Smooth muscle cell (in vitro differentiated cells): ENCODE measurements around the gene PLEKHA5. TPM values are rescaled to one million over a fixed set of nuclear protein-coding genes. Genes with fewer than 3 reads are reported as not detected.

ENCODE experiments used
- DNase-seq: peaks from one replicate; lab custom pipeline; 2025; ENCODE audit not compliant: unreplicated experiment; lab: John Stamatoyannopoulos, UW
- H2AFZ ChIP-seq: fragments of 200-600 bp; sonication (generic); 2 replicates; pipeline ENCODE4 v1.6.0; 2016; ENCODE audit warnings: antibody characterized with exemption, low read depth, mild to moderate bottlenecking
- H3F3A ChIP-seq: fragments of 200-600 bp; sonication (generic); 2 replicates; pipeline ENCODE4 v1.6.0; 2017; ENCODE audit warnings: antibody characterized with exemption, low read depth
- H3K27ac ChIP-seq: fragments of 200-600 bp; sonication (generic); 2 replicates; pipeline ENCODE4 v1.5.1; 2016; ENCODE audit warnings: low read depth, mild to moderate bottlenecking
- H3K27me3 ChIP-seq: fragments of 200-600 bp; sonication (generic); 2 replicates; pipeline ENCODE4 v1.6.1; 2016; ENCODE audit warnings: low read depth, mild to moderate bottlenecking
- H3K36me3 ChIP-seq: fragments of 200-600 bp; sonication (generic); 2 replicates; pipeline ENCODE4 v1.5.1; 2016; ENCODE audit warnings: low read depth
- H3K4me1 ChIP-seq: fragments of 200-600 bp; sonication (generic); 2 replicates; pipeline ENCODE4 v1.5.1; 2016; ENCODE audit warnings: low read depth
- H3K4me2 ChIP-seq: fragments of 200-600 bp; sonication (generic); 2 replicates; pipeline ENCODE4 v1.6.0; 2016; ENCODE audit warnings: mild to moderate bottlenecking
- H3K4me3 ChIP-seq: fragments of 200-600 bp; sonication (generic); 2 replicates; pipeline ENCODE4 v1.5.1; 2016; ENCODE audit warnings: mild to moderate bottlenecking
- H3K79me2 ChIP-seq: fragments of 200-600 bp; sonication (generic); 2 replicates; pipeline ENCODE4 v1.6.0; 2016; ENCODE audit warnings: low read depth, mild to moderate bottlenecking
- H3K9ac ChIP-seq: fragments of 200-600 bp; sonication (generic); 2 replicates; pipeline ENCODE4 v1.6.0; 2016; ENCODE audit warnings: low read depth
- H3K9me3 ChIP-seq: fragments of 200-600 bp; sonication (generic); replicated peaks from 2 replicates; pipeline ENCODE4 v1.5.1; 2016; ENCODE audit warnings: low read depth
- H4K20me1 ChIP-seq: fragments of 200-600 bp; sonication (generic); 2 replicates; pipeline ENCODE4 v1.6.0; 2016; ENCODE audit warnings: low read depth
- CTCF ChIP-seq: fragments of 200-600 bp; sonication (generic); IDR thresholded peaks from 2 replicates; pipeline ENCODE4 v1.5.1; 2017; ENCODE audit warnings: borderline replicate concordance, mild to moderate bottlenecking, antibody characterized with exemption; ENCODE audit not compliant: insufficient read depth, poor library complexity, severe bottlenecking
- WGBS: methylation state at CpG from one replicate; pipeline ENCODE4 v1.1.7; 2016; ENCODE audit warnings: low lambda C conversion rate; 5-methylcytosine and 5-hydroxymethylcytosine counted together
- polyA plus RNA-seq: library from polyadenylated mRNA; unstranded; fragments of >200 nt; fragmentation: Nextera tagmentation; extraction: Ambion mirVana; gene quantifications from 2 replicates; pipeline ENCODE4 v1.2.1, GENCODE V29; 2016
- total RNA-seq: library from RNA; depleted of rRNA; stranded (reverse); fragments of >200 nt; gene quantifications from 2 replicates; pipeline ENCODE4 v1.2.3, GENCODE V29; 2014

The PLEKHA5 gene
- total and polyA plus RNA-seq, 2 experiments from 2014 or later, result 21.4 to 43.1 TPM

- Histone ChIP-seq H3K27me3 (no peaks in the 10 kb centered on the region), H4K20me1 (no peaks in the 10 kb centered on the region), H3K79me2 (no peaks in the 10 kb centered on the region), H3F3A (no peaks in the 10 kb centered on the region), H2AFZ (no peak overlapping the region), H3K9me3 (no peaks in the 10 kb centered on the region), H3K36me3 (peaks cover 17% of the 10 kb centered on the region), H3K27ac (no peak overlapping the region), H3K4me1 (no peaks in the 10 kb centered on the region), H3K4me3 (no peak overlapping the region), H3K4me2 (no peak overlapping the region), H3K9ac (no peak overlapping the region)
- no peak for TF ChIP-seq CTCF
- DNase-seq, result no peak
- 93% methylated on average over 2 of the region's 2 CpGs for WGBS
Observed at GRCh38 chr12:19351346-19351745, 221.8 kb downstream of the PLEKHA5 start.

- Histone ChIP-seq H3K79me2 (no peaks in the 10 kb centered on the region), H3K9me3 (no peaks in the 10 kb centered on the region), H3K27ac (peak overlapping the region; percentile 11), H3K9ac (no peak overlapping the region), H3K4me2 (no peak overlapping the region), H3K27me3 (no peaks in the 10 kb centered on the region), H2AFZ (no peak overlapping the region), H3K4me3 (no peak overlapping the region), H3K4me1 (no peaks in the 10 kb centered on the region), H3K36me3 (peaks cover 30% of the 10 kb centered on the region), H3F3A (no peaks in the 10 kb centered on the region), H4K20me1 (no peaks in the 10 kb centered on the region)
- WGBS, result 79% methylated on average over 6 of the region's 6 CpGs
- TF ChIP-seq CTCF, result no peak
- no peak for DNase-seq
Observed at GRCh38 chr12:19369691-19370148, 240.2 kb downstream of the PLEKHA5 start.

GRCh38 chr12:19373586-19373985 lies 244.1 kb downstream of the PLEKHA5 start:
- Histone ChIP-seq H3K4me3 (no peak overlapping the region), H3K9me3 (no peaks in the 10 kb centered on the region), H3K27me3 (no peaks in the 10 kb centered on the region), H3K4me1 (no peaks in the 10 kb centered on the region), H3K79me2 (no peaks in the 10 kb centered on the region), H3K36me3 (peaks cover 19% of the 10 kb centered on the region), H3K4me2 (no peak overlapping the region), H3F3A (no peaks in the 10 kb centered on the region), H2AFZ (no peak overlapping the region), H3K27ac (no peak overlapping the region), H4K20me1 (no peaks in the 10 kb centered on the region), H3K9ac (no peak overlapping the region)
- DNase-seq, result no peak
- 97% methylated on average over 4 of the region's 4 CpGs for WGBS
- no peak for TF ChIP-seq CTCF

GRCh38 chr12:19375888-19376287 lies 246.4 kb downstream of the PLEKHA5 start:
- H3K27ac ChIP-seq, result no peak overlapping the region
- no peak overlapping the region for H3K4me2 ChIP-seq
- no peaks in the 10 kb centered on the region for H3K4me1 ChIP-seq
- H3K36me3 ChIP-seq, result peaks cover 7% of the 10 kb centered on the region
- H3K9me3 ChIP-seq, result no peaks in the 10 kb centered on the region
- no peaks in the 10 kb centered on the region for H3K79me2 ChIP-seq
- WGBS, result 94% methylated on average over 2 of the region's 2 CpGs
- H3K9ac ChIP-seq, result no peak overlapping the region
- H2AFZ ChIP-seq, result no peak overlapping the region
- DNase-seq, result no peak
- no peak for TF ChIP-seq CTCF
- no peak overlapping the region for H3K4me3 ChIP-seq
- H4K20me1 ChIP-seq, result no peaks in the 10 kb centered on the region
- H3F3A ChIP-seq, result no peaks in the 10 kb centered on the region
- no peaks in the 10 kb centered on the region for H3K27me3 ChIP-seq
